Lung (tissue), 12 donors: ENCODE data around the gene UGCG. TPM values are rescaled to one million over a fixed set of nuclear protein-coding genes. Genes with fewer than 3 reads are reported as not detected.

Experiments
- ATAC-seq: fragments of 200-7000 bp; cut with Tn5 transposase; one replicate; pipeline ENCODE4 v1.9.1; 2020; ENCODE audit warnings: moderate number of reproducible peaks; ENCODE audit not compliant: insufficient read depth, low FRiP score
- DNase-seq, 3 donors: peaks; one replicate each; pipeline ENCODE4 v3.0.0-alpha.2; 2013 to 2017
- H3K27ac ChIP-seq, 2 donors: one replicate each; pipeline ENCODE4 v1.5.1; 2013; ENCODE audit warnings: mild to moderate bottlenecking in 2 of 2, moderate library complexity in 2 of 2, control low read depth in 1 of 2, inconsistent platforms in 1 of 2, low read depth in 1 of 2, low read length in 1 of 2
- H3K27me3 ChIP-seq, 3 donors: one replicate each; pipeline ENCODE4 v1.5.1; 2013; ENCODE audit warnings: low read length in 2 of 3; ENCODE audit not compliant: control insufficient read depth in 3 of 3, insufficient read depth in 3 of 3
- H3K36me3 ChIP-seq, 4 donors: one replicate each; pipeline ENCODE4 v1.5.1; 2013; ENCODE audit warnings: low read length in 4 of 4, mild to moderate bottlenecking in 1 of 4, moderate library complexity in 1 of 4; ENCODE audit not compliant: control insufficient read depth in 4 of 4, insufficient read depth in 4 of 4
- H3K4me1 ChIP-seq, 5 donors: one replicate each; pipeline ENCODE4 v1.5.1; 2013; ENCODE audit warnings: low read length in 5 of 5, mild to moderate bottlenecking in 2 of 5, moderate library complexity in 1 of 5; ENCODE audit not compliant: control insufficient read depth in 5 of 5, insufficient read depth in 5 of 5
- H3K4me3 ChIP-seq: one replicate; pipeline ENCODE4 v1.5.1; 2013; ENCODE audit warnings: mild to moderate bottlenecking, control low read depth, moderate library complexity
- H3K9ac ChIP-seq, 2 donors: one replicate each; pipeline ENCODE4 v1.5.1; 2013; ENCODE audit warnings: low read length in 2 of 2, control low read depth in 1 of 2; ENCODE audit not compliant: insufficient read depth in 1 of 2
- H3K9me3 ChIP-seq, 4 donors: one replicate each; pipeline ENCODE4 v1.5.1; 2013; ENCODE audit warnings: low read length in 3 of 4, mild to moderate bottlenecking in 1 of 4, moderate library complexity in 1 of 4; ENCODE audit not compliant: control insufficient read depth in 4 of 4, insufficient read depth in 3 of 4
- CTCF ChIP-seq: IDR thresholded peaks from 2 replicates; pipeline ENCODE4 v1.5.1; 2012; ENCODE audit warnings: mild to moderate bottlenecking; ENCODE audit errors: control extremely low read depth, extremely low read depth
- WGBS, 2 donors: extraction: QIAGEN DNeasy Blood & Tissue Kit; methylation state at CpG; one replicate each; pipeline ENCODE4 v1.1.7; 2013; 5-methylcytosine and 5-hydroxymethylcytosine counted together
- polyA plus RNA-seq, 2 donors: library from polyadenylated mRNA; stranded (reverse); fragments of 200-250 nt; gene quantifications; one replicate each; pipeline ENCODE4 v1.2.1, GENCODE V29; 2013
- total RNA-seq, 2 donors: library from RNA; depleted of rRNA in 1 of 2; stranded (reverse); fragments of >200 nt in 1 of 2; gene quantifications; one replicate each; pipeline ENCODE4 v1.2.1, GENCODE V29; 2014 to 2021
- donor health status: control.
- donor health status: control.
- donor health status: Bipolar disorder and iron deficiency.
- donor health status: healthy.
- donor health status: DM: yes; HTN: yes; CAD: no.

UGCG gene
- total and polyA plus RNA-seq, 4 donors, result 32.2 to 157 (median 37.5) TPM

- no peak overlapping the region for H3K27ac ChIP-seq
- peaks cover 0 to 2% (median 0%) of the 10 kb centered on the region in 5 donors for H3K4me1 ChIP-seq
- no peak overlapping the region for H3K9ac ChIP-seq
- no peaks in the 10 kb centered on the region for H3K9me3 ChIP-seq
- H3K4me3 ChIP-seq, result no peak overlapping the region
- ATAC-seq (no peak), DNase-seq (no peak)
- no peak for TF ChIP-seq CTCF
- H3K36me3 ChIP-seq, result no peaks in the 10 kb centered on the region
- no peaks in the 10 kb centered on the region for H3K27me3 ChIP-seq
Observed at GRCh38 chr9:111853450-111853827, 43.2 kb upstream of the UGCG start.

GRCh38 chr9:111854799-111855198, 41.8 kb upstream of the UGCG start:
- Histone ChIP-seq H3K27me3 (no peaks in the 10 kb centered on the region), H3K4me1 (peaks cover 0 to 2% (median 0%) of the 10 kb centered on the region in 5 donors), H3K9ac (no peak overlapping the region), H3K36me3 (no peaks in the 10 kb centered on the region), H3K9me3 (no peaks in the 10 kb centered on the region), H3K27ac (no peak overlapping the region), H3K4me3 (no peak overlapping the region)
- TF ChIP-seq CTCF, result no peak
- WGBS, 2 donors, result 56 to 76% methylated on average over 4 of the region's 4 CpGs
- ATAC-seq, result no peak
- DNase-seq, result no peak

GRCh38 chr9:111857555-111858211, 38.9 kb upstream of the UGCG start:
- Histone ChIP-seq H3K27me3 (no peaks in the 10 kb centered on the region), H3K27ac (no peak overlapping the region), H3K9me3 (no peaks in the 10 kb centered on the region), H3K9ac (no peak overlapping the region), H3K4me1 (no peaks in the 10 kb centered on the region), H3K36me3 (no peaks in the 10 kb centered on the region), H3K4me3 (no peak overlapping the region)
- TF ChIP-seq CTCF, result no peak
- ATAC-seq (no peak), DNase-seq (peak in 2 of 3 donors; percentile 22 to 61)
- WGBS, 2 donors, result 77 to 80% methylated on average over 3 of the region's 3 CpGs

GRCh38 chr9:111860443-111860842, 36.2 kb upstream of the UGCG start:
- WGBS, 2 donors, result 88 to 91% methylated on average over 4 of the region's 4 CpGs

More at GRCh38 chr9:111860443-111860842, 36.2 kb upstream of the UGCG start:
- Histone ChIP-seq H3K27ac (no peak overlapping the region), H3K27me3 (no peaks in the 10 kb centered on the region), H3K9me3 (peaks cover 0 to 2% (median 0%) of the 10 kb centered on the region in 4 donors), H3K9ac (no peak overlapping the region), H3K4me1 (no peaks in the 10 kb centered on the region), H3K4me3 (no peak overlapping the region), H3K36me3 (no peaks in the 10 kb centered on the region)
- no peak for ATAC-seq
- DNase-seq, result no peak
- TF ChIP-seq CTCF, result no peak
